Transverse colon (tissue), 4 donors: ENCODE measurements around the gene DPM2. TPM values are rescaled to one million over a fixed set of nuclear protein-coding genes. Genes with fewer than 3 reads are reported as not detected.

ENCODE experiments used
- DNase-seq: peaks from one replicate; pipeline ENCODE4 v3.0.0-alpha.2; 2019
- H3K27ac ChIP-seq, 4 donors: fragments of 200-600 bp; sonication (generic); 2 replicates each; pipeline ENCODE4 v1.5.1; 2016 to 2018; ENCODE audit warnings: inconsistent platforms in 4 of 4
- H3K27me3 ChIP-seq: fragments of 200-600 bp; sonication (generic); 2 replicates; pipeline ENCODE4 v1.5.1; 2017; ENCODE audit warnings: inconsistent platforms
- H3K36me3 ChIP-seq, 4 donors: fragments of 200-600 bp; sonication (generic); 2 replicates each; pipeline ENCODE4 v1.5.1; 2017 to 2019; ENCODE audit warnings: inconsistent platforms in 4 of 4
- H3K4me1 ChIP-seq, 4 donors: fragments of 200-600 bp; sonication (generic); 2 replicates each; pipeline ENCODE4 v1.5.1; 2017 to 2020; ENCODE audit warnings: inconsistent platforms in 4 of 4
- H3K4me3 ChIP-seq, 4 donors: fragments of 200-600 bp; sonication (generic); 1 replicate in 1 of 4; 2 replicates in 3 of 4; pipeline versions ENCODE4 v1.5.1 to v1.6.1; 2017 to 2019; ENCODE audit warnings: inconsistent platforms in 4 of 4
- H3K9me3 ChIP-seq, 2 donors: fragments of 200-600 bp; sonication (generic); 2 replicates each; pipeline ENCODE4 v1.5.1; 2017 to 2019; ENCODE audit warnings: inconsistent platforms in 2 of 2
- EP300 ChIP-seq: sonication (generic); formaldehyde crosslinking; IDR thresholded peaks from one replicate; pipeline ENCODE4 v1.6.1; 2017; ENCODE audit warnings: antibody characterized with exemption, low read depth
- POLR2A ChIP-seq: fragments of 450-650 bp; IDR thresholded peaks from one replicate; pipeline ENCODE4 v1.6.1; 2016; ENCODE audit warnings: antibody characterized with exemption, mild to moderate bottlenecking, moderate library complexity
- POLR2AphosphoS5 ChIP-seq, 3 donors: sonication (generic); formaldehyde crosslinking; IDR thresholded peaks; one replicate each; pipeline ENCODE4 v1.6.1; 2016; ENCODE audit warnings: antibody characterized with exemption in 3 of 3
- WGBS, 2 donors: methylation state at CpG; one replicate each; pipeline ENCODE4 v1.1.5; 2018; ENCODE audit warnings: low coverage in 1 of 2; 5-methylcytosine and 5-hydroxymethylcytosine counted together
- in situ Hi-C, 4 donors: fragments of 200-750 bp; cut with MboI; loops; one replicate each; pipeline versions ENCODE4 v1.15.0 to v1.15.1; 2017; ENCODE audit warnings: low sequenced_read_pairs in 3 of 4, low pct_ligation_motif_present in 1 of 4, low pct_unique_long_range_greater_than_20kb in 1 of 4
- intact Hi-C: fragments of 100-400 bp; cut with DNase I; formaldehyde crosslinking; loops from one replicate; pipeline ENCODE4 v1.15.1; 2023; ENCODE audit warnings: low total_unique reads
- total RNA-seq, 4 donors: library from RNA; depleted of rRNA; stranded (reverse); fragments of >200 nt; gene quantifications; one replicate each; pipeline ENCODE4 v1.1.0, GENCODE V29; 2016
- TF ChIP-seq, protein P1 (sequence below), 5 experiments: fragments of 200-600 bp in 3 of 5; fragments of 450-650 bp in 2 of 5; sonication (generic) in 3 of 5; IDR thresholded peaks; 1 replicate in 2 of 5; 2 replicates in 3 of 5; pipeline ENCODE4 v1.5.1; 2016 to 2017; ENCODE audit warnings: antibody characterized with exemption in 5 of 5, inconsistent platforms in 3 of 5, mild to moderate bottlenecking in 2 of 5, moderate library complexity in 1 of 5

DPM2 gene
- total RNA-seq, 4 donors from 2014 or later = 20.6 to 249 (median 26.3) TPM

DNA sequence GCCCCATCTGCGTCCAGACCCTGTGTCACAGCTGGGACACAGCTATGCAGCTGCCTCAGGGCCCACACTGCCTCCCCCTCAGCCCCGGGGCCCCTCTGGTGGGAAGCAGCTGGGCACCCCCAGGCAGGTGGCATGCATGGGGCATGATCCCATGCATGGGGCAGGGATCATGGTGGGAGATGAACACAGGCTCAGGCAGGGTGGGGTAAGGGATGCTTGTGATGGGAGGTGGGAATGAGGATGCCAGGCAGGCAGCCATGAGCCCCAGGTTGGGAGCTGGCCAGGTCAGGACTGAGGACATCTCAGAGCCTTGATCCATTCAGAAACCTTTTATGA, 23.5 kb upstream of the DPM2 start:
- Histone ChIP-seq H3K36me3 (no peaks in the 10 kb centered on the region), H3K4me1 (peaks cover 64 to 75% (median 68%) of the 10 kb centered on the region in 4 donors), H3K9me3 (no peaks in the 10 kb centered on the region), H3K27ac (peak overlapping the region; percentile 94 to 98 (median 98)), H3K27me3 (no peaks in the 10 kb centered on the region), H3K4me3 (no peak overlapping the region)
- WGBS, 2 donors = 88 to 100% methylated on average over 1 to 2 of the region's 2 CpGs
- intact Hi-C loops (no loop called here), in situ Hi-C loops (loop anchor here in 1 of 4 donors (25.0 kb wide), 1 partner anchor 151 kb away; no protein-coding TSS in a partner anchor)
- TF ChIP-seq POLR2AphosphoS5 (IDR thresholded peaks at IDR 0.05) (no peak), EP300 (no peak), POLR2A (no peak)
- TF ChIP-seq, protein P1, sequence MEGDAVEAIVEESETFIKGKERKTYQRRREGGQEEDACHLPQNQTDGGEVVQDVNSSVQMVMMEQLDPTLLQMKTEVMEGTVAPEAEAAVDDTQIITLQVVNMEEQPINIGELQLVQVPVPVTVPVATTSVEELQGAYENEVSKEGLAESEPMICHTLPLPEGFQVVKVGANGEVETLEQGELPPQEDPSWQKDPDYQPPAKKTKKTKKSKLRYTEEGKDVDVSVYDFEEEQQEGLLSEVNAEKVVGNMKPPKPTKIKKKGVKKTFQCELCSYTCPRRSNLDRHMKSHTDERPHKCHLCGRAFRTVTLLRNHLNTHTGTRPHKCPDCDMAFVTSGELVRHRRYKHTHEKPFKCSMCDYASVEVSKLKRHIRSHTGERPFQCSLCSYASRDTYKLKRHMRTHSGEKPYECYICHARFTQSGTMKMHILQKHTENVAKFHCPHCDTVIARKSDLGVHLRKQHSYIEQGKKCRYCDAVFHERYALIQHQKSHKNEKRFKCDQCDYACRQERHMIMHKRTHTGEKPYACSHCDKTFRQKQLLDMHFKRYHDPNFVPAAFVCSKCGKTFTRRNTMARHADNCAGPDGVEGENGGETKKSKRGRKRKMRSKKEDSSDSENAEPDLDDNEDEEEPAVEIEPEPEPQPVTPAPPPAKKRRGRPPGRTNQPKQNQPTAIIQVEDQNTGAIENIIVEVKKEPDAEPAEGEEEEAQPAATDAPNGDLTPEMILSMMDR (IDR thresholded peaks at IDR 0.05) = no peak
- DNase-seq = no peak

DNA sequence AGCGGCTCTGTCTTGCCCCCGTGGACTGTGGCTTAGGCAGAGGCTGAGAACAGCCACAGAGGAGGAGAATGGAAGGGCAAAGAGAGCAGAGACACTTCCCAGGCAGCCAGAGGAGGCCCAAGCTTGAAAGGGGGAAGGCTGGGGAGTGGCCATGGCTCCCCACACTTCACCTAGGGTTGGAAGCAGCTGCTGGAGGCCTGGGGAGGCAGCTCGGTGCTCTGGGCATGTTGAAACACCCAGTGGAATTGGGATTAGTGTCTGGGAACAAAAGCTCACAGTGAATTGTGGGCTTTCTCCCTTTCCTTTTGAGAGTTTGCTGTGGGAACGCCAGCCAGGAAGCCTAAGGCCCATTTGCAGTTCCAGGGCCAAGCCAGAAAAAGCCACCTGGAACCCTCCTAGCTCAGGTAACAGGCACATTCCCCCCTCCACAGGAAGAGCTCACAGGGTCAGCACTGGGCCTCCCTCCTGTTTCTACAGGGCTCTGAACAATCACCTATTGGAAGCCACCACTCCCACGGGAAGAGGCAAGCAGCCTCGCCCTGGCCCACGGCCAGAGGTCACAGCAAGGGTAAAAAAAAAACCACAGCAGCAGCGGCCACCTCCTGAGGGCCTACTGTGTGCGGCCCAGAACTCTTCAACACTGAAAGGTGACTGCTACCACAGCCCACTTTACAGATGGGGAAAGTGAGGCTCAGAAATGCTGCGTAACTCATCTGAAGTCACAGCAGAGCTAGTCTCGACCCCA, 22.9 kb upstream of the DPM2 start:
- intact Hi-C loops (no loop called here), in situ Hi-C loops (loop anchor here in 1 of 4 donors (25.0 kb wide), 1 partner anchor 152 kb away; no protein-coding TSS in a partner anchor)
- no peak for TF ChIP-seq POLR2AphosphoS5 (IDR thresholded peaks at IDR 0.05)
- no peak for TF ChIP-seq POLR2A
- TF ChIP-seq, protein P1 (IDR thresholded peaks at IDR 0.05) = no peak
- no peak for TF ChIP-seq EP300

DNA sequence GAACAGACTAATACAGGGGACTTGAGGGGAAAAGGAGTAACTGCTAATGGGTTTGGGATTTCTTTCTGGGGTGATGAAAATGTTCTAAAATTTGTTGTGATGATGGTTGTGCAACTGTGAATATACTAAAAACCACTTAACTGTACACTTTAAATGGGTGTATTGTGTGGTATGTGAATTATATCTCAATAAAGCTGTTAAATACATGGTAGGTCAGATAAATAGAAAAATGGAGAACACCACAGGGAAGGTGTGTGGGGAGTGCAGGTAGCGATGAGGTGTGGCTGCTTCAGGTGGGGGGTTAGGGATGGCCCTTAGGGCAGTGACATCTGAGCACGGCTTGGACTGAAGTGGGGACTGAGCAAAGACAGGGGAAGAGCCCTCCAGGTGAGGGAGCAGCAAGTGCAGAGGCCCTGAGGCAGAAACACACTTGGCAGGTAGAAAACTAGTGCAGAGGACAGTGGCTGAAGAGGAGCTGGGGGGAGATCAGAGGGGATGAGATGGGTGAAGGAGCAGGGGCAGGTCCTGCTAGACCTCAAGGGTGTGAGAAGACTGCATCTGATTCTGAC, 22.3 kb upstream of the DPM2 start:
- peak overlapping the region; percentile 94 to 98 (median 98) for H3K27ac ChIP-seq
- in situ Hi-C loops (loop anchor here in 1 of 4 donors (25.0 kb wide), 1 partner anchor 152 kb away; no protein-coding TSS in a partner anchor), intact Hi-C loops (no loop called here)
- 82 to 88% methylated on average over 2 of the region's 2 CpGs for WGBS, 2 donors
- H3K27me3 ChIP-seq = no peaks in the 10 kb centered on the region
- H3K4me1 ChIP-seq = peaks cover 66 to 76% (median 68%) of the 10 kb centered on the region in 4 donors
- no peak for DNase-seq
- no peaks in the 10 kb centered on the region for H3K9me3 ChIP-seq
- H3K36me3 ChIP-seq = no peaks in the 10 kb centered on the region
- TF ChIP-seq POLR2AphosphoS5 (IDR thresholded peaks at IDR 0.05) (no peak), POLR2A (no peak), EP300 (no peak)
- TF ChIP-seq, protein P1 (IDR thresholded peaks at IDR 0.05) = no peak
- no peak overlapping the region for H3K4me3 ChIP-seq

More for the DNA sequence above, 22.9 kb upstream of the DPM2 start:
- no peak for DNase-seq
- Histone ChIP-seq H3K27me3 (no peaks in the 10 kb centered on the region), H3K4me1 (peaks cover 64 to 75% (median 68%) of the 10 kb centered on the region in 4 donors), H3K27ac (peak overlapping the region; percentile 94 to 98 (median 98)), H3K36me3 (no peaks in the 10 kb centered on the region), H3K9me3 (no peaks in the 10 kb centered on the region), H3K4me3 (no peak overlapping the region)
- WGBS, 2 donors = 47 to 48% methylated on average over 6 to 11 of the region's 11 CpGs

DNA sequence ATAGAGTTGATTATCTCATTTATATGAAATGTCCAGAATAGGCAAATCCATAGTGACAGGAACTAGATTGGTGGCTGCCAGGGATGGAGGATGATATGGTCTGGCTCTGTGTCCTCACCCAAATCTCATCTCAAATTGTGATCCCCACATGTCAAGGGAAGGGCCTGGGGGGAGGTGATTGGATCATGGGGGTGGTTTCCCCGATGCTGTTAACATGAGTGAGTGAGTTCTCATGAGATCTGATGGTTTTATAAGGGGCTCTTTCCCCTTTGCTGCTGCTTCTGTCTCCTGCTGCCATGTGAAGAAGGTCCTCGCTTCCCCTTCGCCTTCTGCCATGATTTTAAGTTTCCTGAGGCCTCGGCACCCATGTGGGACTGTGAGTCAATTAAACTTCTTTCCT, 21.7 kb upstream of the DPM2 start:
- peak overlapping the region in 3 of 4 donors; percentile 94 to 98 (median 97) for H3K27ac ChIP-seq
- no peaks in the 10 kb centered on the region for H3K9me3 ChIP-seq
- 89 to 95% methylated on average over 3 to 4 of the region's 4 CpGs for WGBS, 2 donors
- in situ Hi-C loops (loop anchor here in 1 of 4 donors (25.0 kb wide), 1 partner anchor 153 kb away; no protein-coding TSS in a partner anchor), intact Hi-C loops (no loop called here)
- no peaks in the 10 kb centered on the region for H3K27me3 ChIP-seq
- no peak for DNase-seq
- no peaks in the 10 kb centered on the region for H3K36me3 ChIP-seq
- TF ChIP-seq POLR2A (no peak), EP300 (no peak), POLR2AphosphoS5 (IDR thresholded peaks at IDR 0.05) (no peak)
- TF ChIP-seq, protein P1 (IDR thresholded peaks at IDR 0.05) = no peak
- H3K4me1 ChIP-seq = peaks cover 66 to 76% (median 68%) of the 10 kb centered on the region in 4 donors
- H3K4me3 ChIP-seq = no peak overlapping the region
